H1 (cell line): Measurements from ENCODE around the gene UBC. TPM values are rescaled to one million over a fixed set of nuclear protein-coding genes. Genes with fewer than 3 reads are reported as not detected.
A peak's percentile ranks its signal among the peaks of the same experiment; 100 is the strongest.

ENCODE experiments used
- CTCF ChIA-PET: fragments of 300-600 bp; sonication (Branson Sonifier 250); formaldehyde crosslinking; loops from one replicate; lab custom pipeline; 2021; ENCODE audit not compliant: partially characterized antibody; lab: Charles Lee
- POLR2A ChIA-PET: fragments of 300-600 bp; sonication (Branson Sonifier 250); formaldehyde crosslinking; loops from one replicate; lab custom pipeline; 2021; ENCODE audit warnings: inconsistent platforms; ENCODE audit not compliant: partially characterized antibody; lab: Charles Lee
- DNase-seq, 2 experiments: peaks; one replicate each; pipeline versions ENCODE4 v3.0.0 to v3.0.0-alpha.2; 2010 to 2022; ENCODE audit warnings: low spot score in 2 of 2, low read depth in 1 of 2, mixed read lengths in 1 of 2
- FAIRE-seq: peaks from 2 replicates; lab custom pipeline; 2011; peaks lifted over from hg19 to GRCh38; lab: Jason Lieb, UNC
- H2AFZ ChIP-seq: 2 replicates; pipeline ENCODE4 v1.8.1; 2012; ENCODE audit warnings: low read length, inconsistent platforms
- H2AK5ac ChIP-seq: 2 replicates; pipeline ENCODE4 v1.6.1; 2013; ENCODE audit warnings: low read depth, low read length
- H2BK120ac ChIP-seq: replicated peaks from 2 replicates; pipeline ENCODE3; 2013; ENCODE audit warnings: low read depth, low read length, inconsistent platforms
- H2BK12ac ChIP-seq: 2 replicates; pipeline ENCODE4 v1.6.1; 2013; ENCODE audit warnings: low read depth, low read length
- H2BK15ac ChIP-seq: 2 replicates; pipeline ENCODE4 v1.6.1; 2013; ENCODE audit warnings: low read length
- H2BK20ac ChIP-seq: 2 replicates; pipeline ENCODE4 v1.6.1; 2013; ENCODE audit warnings: low read length
- H2BK5ac ChIP-seq: 2 replicates; pipeline ENCODE4 v1.6.1; 2013; ENCODE audit warnings: low read depth, low read length
- H3K14ac ChIP-seq: 2 replicates; pipeline ENCODE4 v1.6.1; 2013; ENCODE audit warnings: inconsistent platforms; ENCODE audit not compliant: insufficient read length
- H3K18ac ChIP-seq: 2 replicates; pipeline ENCODE4 v1.6.1; 2013; ENCODE audit warnings: low read length; ENCODE audit errors: extremely low read depth
- H3K23ac ChIP-seq: 2 replicates; pipeline ENCODE4 v1.6.1; 2013; ENCODE audit warnings: inconsistent platforms; ENCODE audit not compliant: insufficient read length
- H3K23me2 ChIP-seq: 2 replicates; pipeline ENCODE4 v1.6.1; 2013; ENCODE audit warnings: low read depth, low read length
- H3K27ac ChIP-seq: 2 replicates; pipeline ENCODE4 v1.6.1; 2011; ENCODE audit warnings: low read depth, low read length, inconsistent platforms
- H3K27me3 ChIP-seq, 4 experiments: replicated peaks in 1 of 4; 1 replicate in 1 of 4; 2 replicates in 3 of 4; pipeline versions ENCODE4 v1.6.1 to v1.8.1; 2011 to 2013; ENCODE audit warnings: low read length in 3 of 4, mild to moderate bottlenecking in 3 of 4, inconsistent platforms in 2 of 4, mixed read lengths in 2 of 4, moderate library complexity in 1 of 4; ENCODE audit not compliant: control insufficient read depth in 3 of 4, insufficient read depth in 3 of 4; ENCODE audit errors: extremely low read depth in 1 of 4
- H3K36me3 ChIP-seq, 4 experiments: 2 replicates each; pipeline versions ENCODE4 v1.6.1 to v1.8.1; 2011 to 2013; ENCODE audit warnings: mild to moderate bottlenecking in 4 of 4, low read length in 3 of 4, moderate library complexity in 2 of 4, control low read depth in 1 of 4, inconsistent platforms in 1 of 4; ENCODE audit not compliant: insufficient read depth in 4 of 4, control insufficient read depth in 2 of 4
- H3K4ac ChIP-seq: replicated peaks from 2 replicates; pipeline ENCODE3; 2013; ENCODE audit warnings: low read length, low read depth, mixed read lengths, inconsistent platforms; ENCODE audit not compliant: insufficient read length
- H3K4me1 ChIP-seq, 4 experiments: replicated peaks in 1 of 4; 1 replicate in 1 of 4; 2 replicates in 3 of 4; pipeline versions ENCODE4 v1.6.1 to v1.8.1; 2011 to 2013; ENCODE audit warnings: low read length in 3 of 4, inconsistent platforms in 2 of 4, mixed read lengths in 1 of 4; ENCODE audit not compliant: insufficient read depth in 4 of 4, control insufficient read depth in 3 of 4
- H3K4me2 ChIP-seq, 2 experiments: 2 replicates each; pipeline versions ENCODE4 v1.6.1 to v1.8.1; 2011 to 2013; ENCODE audit warnings: low read depth in 2 of 2, low read length in 2 of 2, control low read depth in 1 of 2, inconsistent platforms in 1 of 2, mild to moderate bottlenecking in 1 of 2; ENCODE audit not compliant: insufficient read depth in 1 of 2
- H3K4me3 ChIP-seq, 4 experiments: fragments of 200-600, 300-600 bp in 1 of 4; sonication (generic), shearing (Covaris generic), sonication (Bioruptor Twin) in 1 of 4; 2 replicates each; pipeline versions ENCODE4 v1.5.1 to v1.8.1; 2011 to 2016; ENCODE audit warnings: low read length in 4 of 4, low read depth in 3 of 4, control low read depth in 2 of 4, inconsistent platforms in 2 of 4, mild to moderate bottlenecking in 2 of 4, mixed read lengths in 1 of 4, moderate library complexity in 1 of 4; ENCODE audit not compliant: insufficient read depth in 2 of 4; ENCODE audit errors: extremely low read depth in 1 of 4
- H3K56ac ChIP-seq: replicated peaks from 2 replicates; pipeline ENCODE3; 2013; ENCODE audit warnings: low read depth, mild to moderate bottlenecking, mixed read lengths, low read length, inconsistent platforms; ENCODE audit not compliant: insufficient read length
- H3K79me1 ChIP-seq: 2 replicates; pipeline ENCODE4 v1.6.1; 2013; ENCODE audit warnings: low read depth, low read length, control low read depth
- H3K79me2 ChIP-seq, 2 experiments: 2 replicates each; pipeline versions ENCODE4 v1.6.1 to v1.8.1; 2012 to 2013; ENCODE audit warnings: low read length in 2 of 2, mild to moderate bottlenecking in 2 of 2, inconsistent platforms in 1 of 2; ENCODE audit not compliant: insufficient read depth in 2 of 2, control insufficient read depth in 1 of 2
- H3K9ac ChIP-seq, 4 experiments: replicated peaks in 1 of 4; 1 replicate in 1 of 4; 2 replicates in 3 of 4; pipeline versions ENCODE4 v1.6.1 to v1.8.1; 2011 to 2013; ENCODE audit warnings: low read depth in 3 of 4, low read length in 3 of 4, control low read depth in 2 of 4, mild to moderate bottlenecking in 2 of 4, moderate library complexity in 2 of 4, inconsistent platforms in 1 of 4; ENCODE audit errors: extremely low read depth in 1 of 4
- H3K9me3 ChIP-seq, 2 experiments: 2 replicates each; pipeline versions ENCODE4 v1.6.1 to v1.8.1; 2012 to 2013; ENCODE audit warnings: mild to moderate bottlenecking in 2 of 2, moderate library complexity in 2 of 2, control low read depth in 1 of 2, inconsistent platforms in 1 of 2, low read depth in 1 of 2, low read length in 1 of 2, mixed read lengths in 1 of 2; ENCODE audit not compliant: insufficient read depth in 2 of 2
- H4K20me1 ChIP-seq, 2 experiments: replicated peaks in 1 of 2; 2 replicates each; pipeline versions ENCODE3 to v1.8.1; 2011 to 2013; ENCODE audit warnings: inconsistent platforms in 2 of 2, low read length in 2 of 2, mild to moderate bottlenecking in 1 of 2; ENCODE audit not compliant: insufficient read depth in 2 of 2, control insufficient read depth in 1 of 2
- H4K5ac ChIP-seq: 2 replicates; pipeline ENCODE4 v1.6.1; 2013; ENCODE audit warnings: low read length, low read depth, mixed read lengths, inconsistent platforms; ENCODE audit not compliant: insufficient read length
- H4K8ac ChIP-seq: 2 replicates; pipeline ENCODE4 v1.8.0; 2013; ENCODE audit warnings: mild to moderate bottlenecking, moderate library complexity, low read length, inconsistent platforms; ENCODE audit not compliant: insufficient read depth; ENCODE audit errors: extremely low read depth
- H4K91ac ChIP-seq: replicated peaks from 2 replicates; pipeline ENCODE3; 2013; ENCODE audit warnings: low read length, mixed read lengths, inconsistent platforms; ENCODE audit not compliant: insufficient read length
- CBX8 ChIP-seq: fragments of 300-800, 300-1000 bp; sonication (generic); IDR thresholded peaks from 2 replicates; pipeline ENCODE4 v1.7.1; 2016; ENCODE audit warnings: low read depth, low read length, borderline replicate concordance
- GTF2F1 ChIP-seq: IDR thresholded peaks from 2 replicates; pipeline ENCODE4 v1.6.1; 2012; ENCODE audit warnings: low read depth, low read length, improper control_type of control experiment, borderline replicate concordance
- SUZ12 ChIP-seq: fragments of 200-600 bp; sonication (generic); IDR thresholded peaks from 2 replicates; pipeline ENCODE4 v1.6.1; 2012; ENCODE audit warnings: mild to moderate bottlenecking, inconsistent platforms, low read length, moderate library complexity, mixed read lengths
- TBP ChIP-seq: IDR thresholded peaks from 2 replicates; pipeline ENCODE4 v1.6.1; 2011; ENCODE audit warnings: low read depth, low read length, improper control_type of control experiment
- WGBS, 2 experiments: shearing (Covaris generic) in 1 of 2; methylation state at CpG; one replicate each; pipeline versions ENCODE4 v1.1.6 to v1.1.7; 2013 to 2015; ENCODE audit warnings: low lambda C conversion rate in 2 of 2, mixed read lengths in 2 of 2, inconsistent platforms in 1 of 2, low coverage in 1 of 2, missing lambda C conversion rate in 1 of 2; ENCODE audit not compliant: insufficient replicate concordance in 2 of 2, insufficient coverage in 1 of 2, insufficient read length in 1 of 2; ENCODE audit errors: extremely low coverage in 1 of 2, missing lambda C conversion rate in 1 of 2; 5-methylcytosine and 5-hydroxymethylcytosine counted together
- polyA plus RNA-seq, 7 experiments: library from polyadenylated mRNA; depleted of rRNA in 3 of 7; stranded (reverse) in 5 of 7; unstranded in 2 of 7; fragments of >200 nt in 5 of 7; fragments of 200-250 nt in 2 of 7; gene quantifications; 1 replicate in 5 of 7; 2 replicates in 1 of 7; 4 replicates in 1 of 7; pipeline versions ENCODE4 v1.2.1 to v1.2.3, GENCODE V29; 2011 to 2013; ENCODE audit warnings: missing spikeins in 2 of 7, mixed read lengths in 2 of 7
- total RNA-seq: library from RNA; stranded (reverse); fragmentation: NEBNext Ultra II Directional; extraction: Animal tissue kit (Norgen Biotek cat#: 25700); gene quantifications from 2 replicates; pipeline ENCODE4 v1.2.1, GENCODE V29; 2021

UBC gene
- total and polyA plus RNA-seq, 2 of the 8 experiments (the other 6 are each of a cell fraction or from before 2014, with no cell fraction given): 559 to 749 TPM

DNA sequence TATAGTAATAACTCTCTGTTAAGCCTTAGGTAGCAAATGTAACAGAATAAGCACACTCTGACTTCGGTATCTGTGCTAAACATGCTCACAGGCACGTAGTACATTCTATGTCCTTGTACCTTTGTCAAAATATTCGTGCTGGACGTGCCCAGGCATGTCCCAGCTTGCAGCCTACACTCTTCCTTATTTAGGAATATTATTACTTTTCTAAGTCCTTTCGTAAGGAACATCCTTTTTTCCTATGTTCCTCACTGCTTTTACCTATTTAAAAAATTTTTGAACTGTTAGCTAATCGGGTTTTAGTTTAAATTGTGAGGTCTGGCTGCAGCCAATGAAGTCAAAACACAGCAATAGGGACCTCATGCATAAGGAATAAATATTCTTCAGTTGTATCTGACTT lies 24.1 kb upstream of the UBC start:
- TF ChIP-seq GTF2F1: no peak
- no peak for TF ChIP-seq SUZ12
- no peak for TF ChIP-seq TBP
- TF ChIP-seq CBX8: no peak
- no peak overlapping the region for H3K4ac ChIP-seq
- no peak overlapping the region; the same call in 1 of the 2 replicates for H2BK20ac ChIP-seq
- H3K27me3 ChIP-seq: no peaks in the 10 kb centered on the region
- peak overlapping the region; percentile 36 for H2BK120ac ChIP-seq
- H3K23me2 ChIP-seq: peaks cover 4% of the 10 kb centered on the region; the same call in 1 of the 2 replicates
- peak overlapping the region in 3 of 4 experiments; percentile 27 to 74 (median 60); a peak in 5 of 7 replicates for H3K9ac ChIP-seq
- 58% methylated on average over 6 of the region's 6 CpGs; no CpG with 5 or more reads in 1 of the 2 experiments for WGBS, 2 experiments
- H3K4me1 ChIP-seq: peaks cover 0 to 4% (median 2%) of the 10 kb centered on the region in 4 experiments; a peak in 2 of 7 replicates
- ChIA-PET CTCF (interaction anchor here (0.8 to 13.3 kb wide), 7 partner anchors 10 to 152 kb away, joined by 3 to 141 read pairs (median 4); partner anchors contain the start of gene UBC), POLR2A (interaction anchor here (0.6 to 12.1 kb wide), 5 partner anchors 10 to 178 kb away, joined by 3 to 250 read pairs (median 7); partner anchors contain the start of gene UBC)
- no peak overlapping the region for H2AK5ac ChIP-seq
- no peak for FAIRE-seq
- no peak overlapping the region for H2BK12ac ChIP-seq
- H3K4me2 ChIP-seq: peak overlapping the region; percentile 74 to 94
- H4K5ac ChIP-seq: peak overlapping the region; percentile 1
- H3K56ac ChIP-seq: peak overlapping the region; percentile 43
- no peak overlapping the region for H2AFZ ChIP-seq
- no peaks in the 10 kb centered on the region for H4K20me1 ChIP-seq
- H4K8ac ChIP-seq: no peak overlapping the region
- no peak overlapping the region for H3K23ac ChIP-seq
- H3K14ac ChIP-seq: no peak overlapping the region
- no peaks in the 10 kb centered on the region for H3K79me2 ChIP-seq
- H3K9me3 ChIP-seq: no peaks in the 10 kb centered on the region
- H3K79me1 ChIP-seq: no peaks in the 10 kb centered on the region
- H3K4me3 ChIP-seq: peak overlapping the region; percentile 56 to 83 (median 64); a peak in 7 of 8 replicates
- H3K27ac ChIP-seq: peak overlapping the region; percentile 98
- H3K36me3 ChIP-seq: peaks cover 0 to 3% (median 0%) of the 10 kb centered on the region in 4 experiments; a peak in 2 of 8 replicates
- H3K18ac ChIP-seq: no peak overlapping the region
- H2BK5ac ChIP-seq: peak overlapping the region; percentile 76; the same call in 1 of the 2 replicates
- H4K91ac ChIP-seq: peak overlapping the region; percentile 29
- no peak for DNase-seq
- no peak overlapping the region for H2BK15ac ChIP-seq
